H1 (cell line): ENCODE results near the gene NUBPL. TPM values are rescaled to one million over a fixed set of nuclear protein-coding genes. Genes with fewer than 3 reads are reported as not detected.

Experiments used
- CHD7 ChIP-seq: fragments of 300-600 bp; sonication (generic); IDR thresholded peaks from 2 replicates; pipeline ENCODE4 v1.7.1; 2012; ENCODE audit warnings: low read length, moderate library complexity, mild to moderate bottlenecking, inconsistent platforms; ENCODE audit not compliant: insufficient replicate concordance
- EZH2 ChIP-seq: fragments of 200-600 bp; sonication (generic); IDR thresholded peaks from 2 replicates; pipeline ENCODE4 v1.7.1; 2012; ENCODE audit warnings: low read depth, mild to moderate bottlenecking, moderate library complexity, low read length, inconsistent platforms; ENCODE audit not compliant: severe bottlenecking
- JUN ChIP-seq: IDR thresholded peaks from 2 replicates; pipeline ENCODE4 v1.6.1; 2011; ENCODE audit warnings: low read depth, mild to moderate bottlenecking, improper control_type of control experiment, low read length
- PHF8 ChIP-seq: fragments of 200-600 bp; sonication (generic); conservative IDR thresholded peaks from 2 replicates; pipeline ENCODE4 v1.7.1; 2012; ENCODE audit warnings: low read depth, mild to moderate bottlenecking, inconsistent platforms, low read length, moderate library complexity
- RBBP5 ChIP-seq: IDR thresholded peaks from 2 replicates; pipeline ENCODE4 v1.7.1; 2012; ENCODE audit warnings: low read depth, mild to moderate bottlenecking, inconsistent platforms, low read length, moderate library complexity, borderline replicate concordance
- RNF2 ChIP-seq: fragments of 200-900, 300-1000 bp; sonication (generic); IDR thresholded peaks from 2 replicates; pipeline ENCODE4 v1.7.1; 2016; ENCODE audit warnings: borderline replicate concordance, low read depth, mild to moderate bottlenecking, antibody characterized with exemption, low read length; ENCODE audit not compliant: poor library complexity, severe bottlenecking; ENCODE audit errors: missing control alignments
- SRF ChIP-seq: IDR thresholded peaks from 2 replicates; pipeline ENCODE4 v1.6.1; 2011; ENCODE audit warnings: mild to moderate bottlenecking, low read depth, low read length, moderate library complexity
- TAF1 ChIP-seq: IDR thresholded peaks from 2 replicates; pipeline ENCODE4 v1.6.1; 2011; ENCODE audit warnings: mild to moderate bottlenecking, low read depth, low read length
- USF2 ChIP-seq: IDR thresholded peaks from 2 replicates; pipeline ENCODE4 v1.6.1; 2011; ENCODE audit warnings: low read length, improper control_type of control experiment
- polyA plus RNA-seq, 7 experiments: library from polyadenylated mRNA; depleted of rRNA in 3 of 7; stranded (reverse) in 5 of 7; unstranded in 2 of 7; fragments of >200 nt in 5 of 7; fragments of 200-250 nt in 2 of 7; gene quantifications; 1 replicate in 5 of 7; 2 replicates in 1 of 7; 4 replicates in 1 of 7; pipeline versions ENCODE4 v1.2.1 to v1.2.3, GENCODE V29; 2011 to 2013; ENCODE audit warnings: missing spikeins in 2 of 7, mixed read lengths in 2 of 7
- total RNA-seq: library from RNA; stranded (reverse); fragmentation: NEBNext Ultra II Directional; extraction: Animal tissue kit (Norgen Biotek cat#: 25700); gene quantifications from 2 replicates; pipeline ENCODE4 v1.2.1, GENCODE V29; 2021

NUBPL gene
- total and polyA plus RNA-seq, 2 of the 8 experiments (the other 6 are each of a cell fraction or from before 2014, with no cell fraction given), result 1.6 to 6.8 TPM

- no peak for TF ChIP-seq CHD7
- no peak for TF ChIP-seq RBBP5
- TF ChIP-seq RNF2, result no peak
- no peak for TF ChIP-seq SRF
- TF ChIP-seq TAF1, result no peak
- TF ChIP-seq USF2, result no peak
- TF ChIP-seq JUN, result no peak
- TF ChIP-seq PHF8, result no peak
- TF ChIP-seq EZH2, result no peak
Measured at GRCh38 chr14:31705731-31706130, 144.5 kb downstream of the NUBPL start (continued).
